ENCODE results near the gene RCC2. TPM values are rescaled to one million over a fixed set of nuclear protein-coding genes. Genes with fewer than 3 reads are reported as not detected.

RCC2 gene
- polyA plus RNA-seq, 1 donor (not counting 4 experiments of a cell fraction or from before 2014, with no cell fraction given): 45.2 TPM

- no peak overlapping the region for H2AFZ ChIP-seq (ENCODE audit: control insufficient read depth, low read length)
- dilution Hi-C loops (cut with MboI; ENCODE audit: extremely low pct_ligation_motif_present, low sequenced_read_pairs): no loop called here
These were observed 41.4 kb downstream of the RCC2 start for GRCh38 chr1:17397910-17398695.

GRCh38 chr1:17393230-17393629, 46.2 kb downstream of the RCC2 start:
- Histone ChIP-seq H3K9me1 (ENCODE audit: control insufficient read depth, extremely low read depth, insufficient read depth, low read length) (no peaks in the 10 kb centered on the region), H4K20me1 (ENCODE audit: control insufficient read depth, extremely low read depth, insufficient read depth, low read length) (no peaks in the 10 kb centered on the region), H3K4me3 (ENCODE audit: control insufficient read depth in 2 of 3, extremely low read depth in 1 of 3, insufficient read depth in 2 of 3, low read depth in 1 of 3, low read length in 3 of 3) (no peak overlapping the region), H3K4me1 (ENCODE audit: control insufficient read depth, extremely low read depth, insufficient read depth, low read length) (no peaks in the 10 kb centered on the region), H3K36me3 (ENCODE audit: control insufficient read depth in 2 of 2, extremely low read depth in 1 of 2, insufficient read depth in 2 of 2, low read length in 2 of 2) (no peaks in the 10 kb centered on the region), H3K9ac (ENCODE audit: control insufficient read depth, extremely low read depth, insufficient read depth, low read length) (no peak overlapping the region), H2AFZ (ENCODE audit: control insufficient read depth, low read length) (no peak overlapping the region), H3K79me2 (ENCODE audit: control insufficient read depth, insufficient read depth, low read length) (no peaks in the 10 kb centered on the region), H3K9me3 (ENCODE audit: control insufficient read depth, low read depth, low read length) (no peaks in the 10 kb centered on the region), H3K4me2 (ENCODE audit: control insufficient read depth, extremely low read depth, insufficient read depth, low read depth, low read length) (no peak overlapping the region), H3K27me3 (ENCODE audit: control insufficient read depth, extremely low read depth, insufficient read depth, low read length) (peaks cover 3% of the 10 kb centered on the region), H3K27ac (ENCODE audit: control insufficient read depth, insufficient read depth, low read length) (no peak overlapping the region)
- dilution Hi-C loops (cut with MboI; ENCODE audit: extremely low pct_ligation_motif_present, low sequenced_read_pairs): no loop called here
- FAIRE-seq (no peak), DNase-seq (ENCODE audit: low read depth, low spot score) (no peak)
- TF ChIP-seq CTCF (optimal IDR thresholded peaks at IDR 0.05 in 1 of 3, IDR thresholded peaks at IDR 0.05 in 1 of 3, conservative IDR thresholded peaks at IDR 0.05 in 1 of 3; ENCODE audit: extremely low read depth in 1 of 3, insufficient read depth in 2 of 3, low read length in 3 of 3): no peak
- no peak for TF ChIP-seq EZH2 (IDR thresholded peaks at IDR 0.05; ENCODE audit: low read length)

More at GRCh38 chr1:17397910-17398695, 41.4 kb downstream of the RCC2 start:
- H3K79me2 ChIP-seq (ENCODE audit: control insufficient read depth, insufficient read depth, low read length): no peaks in the 10 kb centered on the region
- TF ChIP-seq CTCF (optimal IDR thresholded peaks at IDR 0.05 in 1 of 3, IDR thresholded peaks at IDR 0.05 in 1 of 3, conservative IDR thresholded peaks at IDR 0.05 in 1 of 3; ENCODE audit: extremely low read depth in 1 of 3, insufficient read depth in 2 of 3, low read length in 3 of 3) (no peak), EZH2 (IDR thresholded peaks at IDR 0.05; ENCODE audit: low read length) (no peak)
- H3K4me2 ChIP-seq (ENCODE audit: control insufficient read depth, extremely low read depth, insufficient read depth, low read depth, low read length): no peak overlapping the region
- H3K9me1 ChIP-seq (ENCODE audit: control insufficient read depth, extremely low read depth, insufficient read depth, low read length): no peaks in the 10 kb centered on the region
- DNase-seq (ENCODE audit: low read depth, low spot score): no peak
- H3K36me3 ChIP-seq (ENCODE audit: control insufficient read depth in 2 of 2, extremely low read depth in 1 of 2, insufficient read depth in 2 of 2, low read length in 2 of 2): no peaks in the 10 kb centered on the region
- no peak for FAIRE-seq
- H3K27me3 ChIP-seq (ENCODE audit: control insufficient read depth, extremely low read depth, insufficient read depth, low read length): peaks cover 3% of the 10 kb centered on the region
- H3K9me3 ChIP-seq (ENCODE audit: control insufficient read depth, low read depth, low read length): no peaks in the 10 kb centered on the region
- H3K27ac ChIP-seq (ENCODE audit: control insufficient read depth, insufficient read depth, low read length): no peak overlapping the region
- H3K4me1 ChIP-seq (ENCODE audit: control insufficient read depth, extremely low read depth, insufficient read depth, low read length): peaks cover 6% of the 10 kb centered on the region
- H4K20me1 ChIP-seq (ENCODE audit: control insufficient read depth, extremely low read depth, insufficient read depth, low read length): no peaks in the 10 kb centered on the region
- H3K4me3 ChIP-seq (ENCODE audit: control insufficient read depth in 2 of 3, extremely low read depth in 1 of 3, insufficient read depth in 2 of 3, low read depth in 1 of 3, low read length in 3 of 3): no peak overlapping the region
- no peak overlapping the region for H3K9ac ChIP-seq (ENCODE audit: control insufficient read depth, extremely low read depth, insufficient read depth, low read length)

All from keratinocyte (primary cell).